Fibroblast of villous mesenchyme (primary cell): ENCODE data around the gene PCBP3. TPM values are rescaled to one million over a fixed set of nuclear protein-coding genes. Genes with fewer than 3 reads are reported as not detected.
A peak's percentile ranks its signal among the peaks of the same experiment; 100 is the strongest.

Experiments
- DNase-seq: peaks from one replicate; pipeline ENCODE4 v3.0.0-alpha.2; 2010; ENCODE audit warnings: low read depth
- H3K4me3 ChIP-seq: 2 replicates; pipeline ENCODE4 v1.5.1; 2011; ENCODE audit warnings: low read depth, mild to moderate bottlenecking, low read length
- CTCF ChIP-seq: IDR thresholded peaks from 2 replicates; pipeline ENCODE4 v1.5.1; 2012; ENCODE audit warnings: low read depth, mild to moderate bottlenecking, low read length; ENCODE audit not compliant: insufficient read depth
- total RNA-seq: library from RNA; depleted of rRNA; stranded (reverse); fragments of >200 nt; gene quantifications from 2 replicates; pipeline ENCODE4 v1.2.3, GENCODE V29; 2012

Gene PCBP3
- total RNA-seq, 1 donor = 1.3 TPM

GRCh38 chr21:45888386-45889009 is 245.0 kb downstream of the PCBP3 start:
- no peak for DNase-seq
- no peak for TF ChIP-seq CTCF

GRCh38 chr21:45889256-45889655 is 245.7 kb downstream of the PCBP3 start:
- DNase-seq = no peak
- no peak for TF ChIP-seq CTCF
- H3K4me3 ChIP-seq = no peak overlapping the region

More at GRCh38 chr21:45888386-45889009, 245.0 kb downstream of the PCBP3 start:
- H3K4me3 ChIP-seq = no peak overlapping the region

- DNase-seq = peak; percentile 48
- no peak overlapping the region for H3K4me3 ChIP-seq
- no peak for TF ChIP-seq CTCF
These were observed 246.4 kb downstream of the PCBP3 start for GRCh38 chr21:45889961-45890360.

DNA sequence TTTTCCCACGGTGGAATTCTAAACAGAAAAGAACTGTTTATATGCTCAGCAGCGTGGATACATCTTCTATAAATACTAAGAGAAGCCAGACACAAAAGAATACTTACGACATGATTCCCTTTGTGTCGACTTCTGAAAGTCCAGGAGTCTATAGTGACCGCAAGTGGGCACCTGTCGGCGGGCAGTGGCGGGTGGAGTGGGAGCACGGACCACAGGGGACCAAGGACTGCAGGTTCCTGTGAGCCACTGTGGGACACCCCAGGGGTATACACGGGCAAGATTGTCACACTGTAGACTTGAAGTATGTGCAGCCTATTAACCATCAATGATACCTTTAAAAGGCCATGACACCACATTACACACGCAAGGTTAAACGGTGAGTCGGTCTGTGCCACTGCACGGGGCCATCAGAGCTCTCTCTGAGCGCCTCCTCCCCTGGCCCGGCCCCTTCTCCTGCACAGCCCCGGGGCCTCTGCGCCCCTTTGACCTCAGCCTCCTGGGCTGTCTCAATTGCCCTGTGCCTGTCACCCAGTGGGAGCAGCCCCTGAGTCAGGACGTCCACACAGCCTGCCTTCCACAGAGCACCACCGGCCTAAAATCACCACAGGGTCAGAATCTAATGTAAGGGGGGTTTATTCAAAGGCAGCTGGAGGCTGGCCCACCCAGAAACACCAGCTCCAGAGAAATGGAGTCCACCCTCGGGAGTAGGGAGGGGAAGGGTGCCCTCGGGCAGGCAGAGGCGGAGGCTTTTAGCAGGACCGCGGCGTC is 248.0 kb downstream of the PCBP3 start:
- TF ChIP-seq CTCF = no peak
- no peak for DNase-seq
- H3K4me3 ChIP-seq = no peak overlapping the region

DNA sequence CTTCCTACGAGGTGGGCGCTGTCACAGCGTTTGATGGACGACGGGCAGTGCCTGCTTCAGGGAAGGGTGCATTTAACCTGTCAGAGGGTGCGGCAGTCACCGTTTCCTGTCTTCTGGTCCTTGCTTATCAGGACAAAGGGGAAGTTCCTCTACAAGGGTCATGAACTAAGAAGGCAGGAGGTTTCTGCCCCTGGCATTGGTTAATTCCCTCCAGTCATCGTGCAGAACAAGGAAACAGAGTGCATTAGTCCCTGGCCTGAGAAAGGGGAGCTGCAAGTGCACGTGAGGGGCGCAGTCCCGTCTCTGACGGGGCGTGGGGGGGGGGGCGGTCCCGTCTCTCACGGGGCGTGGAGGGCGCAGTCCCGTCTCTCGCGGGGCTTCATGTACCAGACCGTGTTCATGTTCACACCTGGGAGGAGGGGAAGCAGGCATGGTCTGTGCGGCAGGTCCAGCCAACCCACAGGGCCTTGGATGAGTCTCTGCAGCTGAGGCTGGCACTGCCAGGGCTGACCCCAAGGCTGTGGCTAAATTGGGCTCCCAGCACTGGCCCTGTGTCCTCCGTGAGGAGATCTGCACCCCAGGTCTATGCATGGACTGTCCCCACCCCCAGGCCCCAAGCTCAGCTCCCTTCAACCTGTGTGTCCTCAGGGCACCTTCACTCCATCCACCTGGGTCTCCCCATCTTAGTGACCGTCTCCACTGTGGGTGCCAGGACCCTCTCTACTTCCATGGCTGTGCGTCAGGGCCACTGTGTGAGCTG is 248.8 kb downstream of the PCBP3 start:
- TF ChIP-seq CTCF = no peak

DNA sequence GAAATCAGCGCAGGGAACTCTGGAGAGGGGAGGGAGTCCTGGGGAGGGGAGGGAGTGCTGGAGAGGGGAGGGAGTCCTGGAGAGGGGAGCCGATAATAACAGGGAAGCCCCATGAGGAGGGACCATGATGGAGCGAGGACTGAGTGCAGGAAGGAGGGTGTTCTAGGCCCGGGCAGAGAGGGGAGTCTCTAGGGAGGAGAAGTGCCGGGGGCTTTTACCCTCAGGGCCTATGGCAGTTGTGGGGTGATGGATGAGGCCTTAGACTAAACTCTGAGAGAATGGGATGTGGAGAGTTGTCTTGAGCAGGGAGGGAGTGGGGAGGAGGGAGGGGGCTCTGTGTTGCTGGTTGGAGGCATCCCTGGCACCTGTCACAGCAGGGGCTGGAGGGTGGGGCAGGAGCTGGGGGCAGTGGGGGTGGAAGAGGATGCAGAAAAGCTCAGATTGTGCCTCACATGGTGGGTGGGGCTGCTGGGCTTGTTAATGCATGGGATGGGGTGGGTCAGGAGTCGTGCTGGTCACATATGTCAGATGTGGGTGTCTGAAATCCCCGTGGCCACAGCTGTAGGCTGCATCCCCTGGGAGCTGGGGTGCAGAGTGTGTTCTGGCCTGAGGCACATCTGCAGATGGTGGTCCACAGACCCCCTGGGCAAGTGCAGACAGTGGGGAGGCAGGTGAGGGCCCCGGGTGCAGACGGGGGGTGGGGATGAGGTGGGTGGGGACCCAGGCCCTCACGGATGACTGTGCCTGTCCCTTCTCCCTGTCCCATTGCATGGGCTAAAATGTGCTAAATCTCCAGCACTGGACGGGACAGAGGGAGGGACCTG is 249.6 kb downstream of the PCBP3 start:
- H3K4me3 ChIP-seq = no peak overlapping the region
- TF ChIP-seq CTCF = no peak
- DNase-seq = no peak

More for the DNA sequence above, 248.8 kb downstream of the PCBP3 start:
- H3K4me3 ChIP-seq = no peak overlapping the region
- no peak for DNase-seq
